GM23338 (cell line): Measurements from ENCODE around the gene IDH3B. TPM values are rescaled to one million over a fixed set of nuclear protein-coding genes. Genes with fewer than 3 reads are reported as not detected.

Experiments
- ATAC-seq: fragments of 200-7000 bp; cut with Tn5 transposase; 3 replicates; pipeline ENCODE4 v1.9.1; 2020
- DNase-seq: peaks from one replicate; pipeline ENCODE4 v3.0.0-alpha.2; 2015; ENCODE audit warnings: low spot score
- H2AFZ ChIP-seq: fragments of 200-600 bp; sonication (generic); 2 replicates; pipeline ENCODE4 v1.8.0; 2016; ENCODE audit warnings: antibody characterized with exemption, mild to moderate bottlenecking, moderate library complexity
- H3F3A ChIP-seq: fragments of 200-600 bp; sonication (generic); replicated peaks from 2 replicates; pipeline ENCODE4 v1.8.0; 2017; ENCODE audit warnings: antibody characterized with exemption, mixed run types, low read depth
- H3K27ac ChIP-seq: fragments of 200-600 bp; sonication (generic); 2 replicates; pipeline ENCODE4 v1.6.1; 2016; ENCODE audit warnings: low read depth
- H3K27me3 ChIP-seq: fragments of 200-600 bp; sonication (generic); 2 replicates; pipeline ENCODE4 v1.8.0; 2016; ENCODE audit warnings: mild to moderate bottlenecking, mixed run types, moderate library complexity; ENCODE audit not compliant: insufficient read depth
- H3K36me3 ChIP-seq: fragments of 200-600 bp; sonication (generic); 2 replicates; pipeline ENCODE4 v1.8.0; 2016; ENCODE audit warnings: mild to moderate bottlenecking; ENCODE audit not compliant: insufficient read depth
- H3K4me1 ChIP-seq: fragments of 200-600 bp; sonication (generic); 2 replicates; pipeline ENCODE4 v1.8.0; 2016; ENCODE audit warnings: mild to moderate bottlenecking, moderate library complexity; ENCODE audit not compliant: insufficient read depth
- H3K4me2 ChIP-seq: fragments of 200-600 bp; sonication (generic); 2 replicates; pipeline ENCODE4 v1.7.1; 2017; ENCODE audit warnings: mixed run types
- H3K4me3 ChIP-seq: fragments of 200-600 bp; sonication (generic); 2 replicates; pipeline ENCODE4 v1.6.1; 2016; ENCODE audit warnings: mixed run types
- H3K79me2 ChIP-seq: fragments of 200-600 bp; sonication (generic); replicated peaks from 2 replicates; pipeline ENCODE4 v1.8.0; 2017; ENCODE audit warnings: mild to moderate bottlenecking; ENCODE audit not compliant: insufficient read depth
- H3K9me2 ChIP-seq: fragments of 200-600 bp; sonication (generic); 2 replicates; pipeline ENCODE4 v1.8.0; 2017; ENCODE audit not compliant: insufficient read depth
- H4K20me1 ChIP-seq: fragments of 200-600 bp; sonication (generic); replicated peaks from 2 replicates; pipeline ENCODE4 v1.8.0; 2017; ENCODE audit warnings: mild to moderate bottlenecking; ENCODE audit not compliant: insufficient read depth
- H3K27ac Mint-ChIP-seq: 2 replicates; pipeline ENCODE4 v1.8.0; 2020; ENCODE audit warnings: inconsistent platforms, mild to moderate bottlenecking, moderate library complexity, mixed read lengths
- H3K27me3 Mint-ChIP-seq: 3 replicates; pipeline ENCODE4 v1.8.0; 2022; ENCODE audit warnings: low read depth, mild to moderate bottlenecking, moderate library complexity, mixed read lengths, inconsistent platforms; ENCODE audit not compliant: insufficient read depth, poor library complexity
- H3K36me3 Mint-ChIP-seq: 3 replicates; pipeline ENCODE4 v1.8.0; 2021; ENCODE audit warnings: low read depth, mild to moderate bottlenecking, inconsistent platforms, moderate library complexity, mixed read lengths
- H3K4me1 Mint-ChIP-seq: 3 replicates; pipeline ENCODE4 v1.8.0; 2020; ENCODE audit warnings: mild to moderate bottlenecking, inconsistent platforms, mixed read lengths
- H3K4me3 Mint-ChIP-seq: 3 replicates; pipeline ENCODE4 v1.8.0; 2021; ENCODE audit warnings: moderate library complexity, mild to moderate bottlenecking, inconsistent platforms, mixed read lengths
- H3K9me3 Mint-ChIP-seq: 3 replicates; pipeline ENCODE4 v1.8.0; 2020; ENCODE audit warnings: moderate library complexity, mild to moderate bottlenecking, inconsistent platforms, mixed read lengths
- EZH2 ChIP-seq: fragments of 200-600 bp; sonication (generic); IDR thresholded peaks from one replicate; pipeline ENCODE4 v1.8.0; 2017; ENCODE audit warnings: antibody characterized with exemption, mild to moderate bottlenecking, low read depth; ENCODE audit not compliant: unreplicated experiment
- JUNB ChIP-seq: IDR thresholded peaks from one replicate; pipeline ENCODE4 v1.6.1; 2016; ENCODE audit warnings: antibody characterized with exemption; ENCODE audit not compliant: unreplicated experiment
- POLR2AphosphoS5 ChIP-seq: IDR thresholded peaks from 2 replicates; pipeline ENCODE4 v1.6.1; 2016; ENCODE audit warnings: antibody characterized with exemption, low read depth
- REST ChIP-seq: IDR thresholded peaks from one replicate; pipeline ENCODE4 v1.6.1; 2018; ENCODE audit warnings: antibody characterized with exemption; ENCODE audit not compliant: unreplicated experiment
- STAT1 ChIP-seq: IDR thresholded peaks from one replicate; pipeline ENCODE4 v1.6.1; 2016; ENCODE audit warnings: antibody characterized with exemption; ENCODE audit not compliant: unreplicated experiment
- ZNF331 ChIP-seq: fragments of 250-450 bp; sonication (Bioruptor Pico); IDR thresholded peaks from 2 replicates; pipeline ENCODE4 v1.5.0; 2020; ENCODE audit warnings: low read depth, mild to moderate bottlenecking, moderate library complexity
- ZNF462 ChIP-seq: fragments of 250-450 bp; sonication (Bioruptor Pico); IDR thresholded peaks from 2 replicates; pipeline ENCODE4 v1.5.0; 2020; ENCODE audit warnings: mild to moderate bottlenecking, moderate library complexity
- polyA plus RNA-seq: library from polyadenylated mRNA; unstranded; fragments of >200 nt; fragmentation: Nextera tagmentation; extraction: Ambion mirVana; gene quantifications from 2 replicates; pipeline ENCODE4 v1.2.1, GENCODE V29; 2016
- total RNA-seq: library from RNA; depleted of rRNA; stranded (reverse); fragments of >200 nt; shearing (Covaris generic); gene quantifications from 2 replicates; pipeline ENCODE4 v1.2.3, GENCODE V29; 2014

IDH3B gene
- total and polyA plus RNA-seq, 2 experiments from 2014 or later: 87.1 to 126 TPM

- TF ChIP-seq ZNF462 (CRISPR knock-in tag) (no peak), POLR2AphosphoS5 (no peak)
Observed at GRCh38 chr20:2663364-2663886, 591 bp downstream of the IDH3B start (continued).

DNA sequence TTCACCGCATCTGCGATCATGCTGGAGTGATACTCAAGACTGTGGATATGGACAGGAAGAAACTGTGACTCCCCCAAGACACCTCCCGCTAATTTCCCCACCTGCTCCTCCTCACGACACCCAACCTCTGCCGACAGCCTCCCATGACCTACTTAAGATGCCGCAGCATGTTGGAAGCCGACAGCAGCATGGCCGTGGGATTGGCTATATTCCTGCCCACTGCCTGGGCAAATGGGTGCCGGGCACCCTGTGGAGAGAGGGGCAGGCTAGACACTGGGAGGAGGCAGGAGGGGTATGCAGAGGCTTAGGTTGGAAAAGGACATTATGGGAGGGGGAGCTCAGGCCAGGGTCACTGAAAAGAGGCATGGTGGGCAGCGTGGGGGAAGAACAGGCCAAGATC is 4.5 kb downstream of the IDH3B start:
- no peak overlapping the region for H3K27ac Mint-ChIP-seq
- no peak overlapping the region for H3K4me2 ChIP-seq
- DNase-seq: no peak
- H3K36me3 Mint-ChIP-seq: peaks cover 90% of the 10 kb centered on the region
- H3K79me2 ChIP-seq: peaks cover 39% of the 10 kb centered on the region
- H3K4me3 Mint-ChIP-seq: no peak overlapping the region
- H3K27ac ChIP-seq: no peak overlapping the region
- no peaks in the 10 kb centered on the region for H3K9me2 ChIP-seq
- peak; percentile 1; the same call in 1 of the 3 replicates for ATAC-seq
- H3K27me3 Mint-ChIP-seq: peaks cover 27% of the 10 kb centered on the region
- H3K4me1 ChIP-seq: peaks cover 1% of the 10 kb centered on the region; the same call in 1 of the 2 replicates
- H3F3A ChIP-seq: peaks cover 59% of the 10 kb centered on the region
- peaks cover 46% of the 10 kb centered on the region for H3K36me3 ChIP-seq
- peaks cover 4% of the 10 kb centered on the region for H3K9me3 Mint-ChIP-seq
- no peaks in the 10 kb centered on the region for H3K27me3 ChIP-seq
- H3K4me1 Mint-ChIP-seq: peaks cover 17% of the 10 kb centered on the region
- no peak overlapping the region for H3K4me3 ChIP-seq
- H4K20me1 ChIP-seq: peaks cover 46% of the 10 kb centered on the region
- H2AFZ ChIP-seq: no peak overlapping the region
- TF ChIP-seq REST: no peak
- no peak for TF ChIP-seq JUNB
- TF ChIP-seq STAT1: no peak
- no peak for TF ChIP-seq ZNF331 (CRISPR knock-in tag)
- TF ChIP-seq EZH2: no peak
